Left ventricle myocardium superior (tissue), 1 donor: ENCODE results near the gene PCNT. TPM values are rescaled to one million over a fixed set of nuclear protein-coding genes. Genes with fewer than 3 reads are reported as not detected.

Experiments
- ATAC-seq: fragments of 200-7000 bp; cut with Tn5 transposase; one replicate; pipeline ENCODE4 v1.9.1; 2020; ENCODE audit warnings: mild to moderate bottlenecking, moderate library complexity
- DNase-seq: peaks from one replicate; pipeline ENCODE4 v3.0.0-alpha.2; 2020
- intact Hi-C: fragments of 100-400 bp; cut with micrococcal nuclease; formaldehyde crosslinking; loops from one replicate; pipeline ENCODE4 v1.11.0; 2022
- total RNA-seq: library from RNA; stranded (reverse); fragmentation: NEBNext Ultra II Directional; extraction: Animal tissue kit (Norgen Biotek cat#: 25700); gene quantifications from one replicate; pipeline ENCODE4 v1.2.1, GENCODE V29; 2021
- donor health status: DM: no; HTN: yes; CAD: no; lungs with severe emphysema.

Gene PCNT
- total RNA-seq, 1 donor from 2014 or later, result 36.4 TPM

GRCh38 chr21:46414965-46415275, 91.0 kb downstream of the PCNT start:
- DNase-seq (peak; percentile 16), ATAC-seq (no peak)
- intact Hi-C loops, result no loop called here

GRCh38 chr21:46416551-46416950, 92.6 kb downstream of the PCNT start:
- intact Hi-C loops, result no loop called here
- DNase-seq (peak; percentile 28), ATAC-seq (no peak)

- intact Hi-C loops, result no loop called here
- no peak for ATAC-seq
- DNase-seq, result peak; percentile 26
These were observed 94.5 kb downstream of the PCNT start for GRCh38 chr21:46418265-46418946.

GRCh38 chr21:46420241-46421190, 96.6 kb downstream of the PCNT start:
- no peak for ATAC-seq
- intact Hi-C loops, result no loop called here
- DNase-seq, result peak; percentile 6

GRCh38 chr21:46421191-46421750, 97.3 kb downstream of the PCNT start:
- intact Hi-C loops, result no loop called here
- DNase-seq, result peak; percentile 23
- ATAC-seq, result no peak

GRCh38 chr21:46421756-46422555, 98.0 kb downstream of the PCNT start:
- intact Hi-C loops, result no loop called here
- no peak for ATAC-seq
- DNase-seq, result peak; percentile 28

- ATAC-seq (no peak), DNase-seq (peak; percentile 1)
- intact Hi-C loops, result no loop called here
These were observed 98.8 kb downstream of the PCNT start for GRCh38 chr21:46422636-46423241.

- intact Hi-C loops, result no loop called here
- ATAC-seq, result no peak
- DNase-seq, result no peak
These were observed 99.6 kb downstream of the PCNT start for GRCh38 chr21:46423546-46424038.

- intact Hi-C loops, result no loop called here
- DNase-seq (peak; percentile 21), ATAC-seq (no peak)
These were observed 100.2 kb downstream of the PCNT start for GRCh38 chr21:46424039-46424591.

GRCh38 chr21:46424621-46425020, 100.7 kb downstream of the PCNT start:
- intact Hi-C loops, result no loop called here

GRCh38 chr21:46425041-46425440, 101.1 kb downstream of the PCNT start:
- ATAC-seq (no peak), DNase-seq (peak; percentile 17)

More at GRCh38 chr21:46424621-46425020, 100.7 kb downstream of the PCNT start:
- DNase-seq (peak; percentile 17), ATAC-seq (peak; percentile 23)

GRCh38 chr21:46425571-46425970, 101.6 kb downstream of the PCNT start:
- intact Hi-C loops, result no loop called here
- peak; percentile 11 for ATAC-seq
- peak; percentile 35 for DNase-seq

More at GRCh38 chr21:46425041-46425440, 101.1 kb downstream of the PCNT start:
- intact Hi-C loops, result no loop called here

- intact Hi-C loops, result no loop called here
- DNase-seq (peak; percentile 18), ATAC-seq (no peak)
These were observed 102.5 kb downstream of the PCNT start for GRCh38 chr21:46426313-46427046.

- DNase-seq, result peak; percentile 6
These were observed 103.6 kb downstream of the PCNT start for GRCh38 chr21:46427516-46427915.

GRCh38 chr21:46428286-46428685, 104.3 kb downstream of the PCNT start:
- DNase-seq (peak; percentile 24), ATAC-seq (no peak)
- intact Hi-C loops, result no loop called here

More at GRCh38 chr21:46427516-46427915, 103.6 kb downstream of the PCNT start:
- intact Hi-C loops, result no loop called here
- no peak for ATAC-seq

GRCh38 chr21:46428987-46429710, 105.2 kb downstream of the PCNT start:
- intact Hi-C loops, result no loop called here
- ATAC-seq (no peak), DNase-seq (peak; percentile 23)
